ENCODE data around the gene HACD3.

- no peak for TF ChIP-seq GATA2 (IDR thresholded peaks at IDR 0.05; ENCODE audit: low read depth, low read length)
- TF ChIP-seq GATA3 (IDR thresholded peaks at IDR 0.05; ENCODE audit: low read depth, low read length): no peak
Observed at GRCh38 chr15:65553691-65554090, 23.4 kb downstream of the HACD3 start.

Data from SH-SY5Y (cell line).